Measurements from ENCODE around the gene CDKAL1. TPM values are rescaled to one million over a fixed set of nuclear protein-coding genes. Genes with fewer than 3 reads are reported as not detected.

CDKAL1 gene
- total and polyA plus RNA-seq, 10 of the 15 experiments (the other 5 are each of a cell fraction or from before 2014, with no cell fraction given): 10.7 to 26.9 (median 17.3) TPM

- intact Hi-C loops (cut with micrococcal nuclease; ENCODE audit: unreplicated experiment) (no loop called here), in situ Hi-C loops (cut with MboI) (no loop called here)
- ChIA-PET POLR2A (interaction anchor here (0.7 kb wide), 1 partner anchor 232 kb away, joined by 4 read pairs; no protein-coding TSS in a partner anchor), RAD21 (ENCODE audit: unreplicated experiment) (no interaction called here), CTCF (no interaction called here), SMC1A (ENCODE audit: uncharacterized antibody, unreplicated experiment) (interaction anchor here (2.7 to 4.9 kb wide), 2 partner anchors 12 to 38 kb away, joined by 12 to 40 read pairs; no protein-coding TSS in a partner anchor)
- Histone ChIP-seq H3K27me3 (replicated peaks in 1 of 2; ENCODE audit: control insufficient read depth in 2 of 2, insufficient read depth in 2 of 2, low read length in 1 of 2) (no peaks in the 10 kb centered on the region), H3K4me3 (no peak overlapping the region), H3K79me2 (ENCODE audit: control insufficient read depth, insufficient read depth, low read length) (no peaks in the 10 kb centered on the region), H3K36me3 (ENCODE audit: control insufficient read depth in 2 of 2, insufficient read depth in 2 of 2, low read length in 1 of 2) (no peaks in the 10 kb centered on the region; a peak in 1 of 4 replicates), H3K27ac (ENCODE audit: control insufficient read depth, insufficient read depth) (no peak overlapping the region), H4K20me1 (ENCODE audit: control insufficient read depth, insufficient read depth) (no peaks in the 10 kb centered on the region), H3K4me2 (ENCODE audit: control insufficient read depth, insufficient read depth) (no peak overlapping the region), H3K9me3 (replicated peaks; ENCODE audit: control insufficient read depth, insufficient read depth, low read length) (no peaks in the 10 kb centered on the region), H3K4me1 (ENCODE audit: control insufficient read depth, insufficient read depth, low read length) (peaks cover 25% of the 10 kb centered on the region), H2AFZ (ENCODE audit: control insufficient read depth, low read depth, low read length) (no peak overlapping the region), H3K9ac (ENCODE audit: control insufficient read depth, insufficient read depth, low read length) (no peak overlapping the region)
- TF ChIP-seq BCLAF1 (IDR thresholded peaks at IDR 0.05) (no peak), EGR1 (IDR thresholded peaks at IDR 0.05; ENCODE audit: borderline replicate concordance in 1 of 2, low read depth in 2 of 2, low read length in 2 of 2) (no peak), ATF3 (IDR thresholded peaks at IDR 0.05; ENCODE audit: borderline replicate concordance, extremely low read depth, low read depth, low read length) (no peak), CREB1 (IDR thresholded peaks at IDR 0.05; ENCODE audit: low read depth) (no peak), SP1 (IDR thresholded peaks at IDR 0.05; ENCODE audit: low read depth, low read length) (no peak), HDAC2 (IDR thresholded peaks at IDR 0.05) (no peak), ZBTB11 (CRISPR knock-in tag; IDR thresholded peaks at IDR 0.05) (no peak), SRF (IDR thresholded peaks at IDR 0.05; ENCODE audit: low read depth in 2 of 2, low read length in 2 of 2) (no peak), HDGF (IDR thresholded peaks at IDR 0.05) (no peak), ZNF217 (IDR thresholded peaks at IDR 0.05) (no peak), FOXM1 (IDR thresholded peaks at IDR 0.05; ENCODE audit: low read depth, low read length) (no peak), NR2C1 (IDR thresholded peaks at IDR 0.05) (no peak), DPF2 (IDR thresholded peaks at IDR 0.05) (no peak), NFIC (IDR thresholded peaks at IDR 0.05; ENCODE audit: low read depth, low read length) (no peak), ZNF24 (IDR thresholded peaks at IDR 0.05) (no peak)
- DNase-seq (ENCODE audit: low read depth, low spot score): no peak
- ATAC-seq: no peak
- no TSS peak for BruUV-seq (replicated peaks)
- FAIRE-seq: no peak
- 98% methylated on average over 3 of the region's 3 CpGs for WGBS (ENCODE audit: insufficient coverage, insufficient replicate concordance, low lambda C conversion rate, missing lambda C conversion rate)
Measured at GRCh38 chr6:21202521-21202920, 668.3 kb downstream of the CDKAL1 start.
